ENCODE results near the gene SOX18.
"Not testable (repeated sequence)": the region's sequence is repeated elsewhere in the genome, so short reads cannot be mapped to it uniquely, and the experiment has no call there.

The SOX18 gene

DNA sequence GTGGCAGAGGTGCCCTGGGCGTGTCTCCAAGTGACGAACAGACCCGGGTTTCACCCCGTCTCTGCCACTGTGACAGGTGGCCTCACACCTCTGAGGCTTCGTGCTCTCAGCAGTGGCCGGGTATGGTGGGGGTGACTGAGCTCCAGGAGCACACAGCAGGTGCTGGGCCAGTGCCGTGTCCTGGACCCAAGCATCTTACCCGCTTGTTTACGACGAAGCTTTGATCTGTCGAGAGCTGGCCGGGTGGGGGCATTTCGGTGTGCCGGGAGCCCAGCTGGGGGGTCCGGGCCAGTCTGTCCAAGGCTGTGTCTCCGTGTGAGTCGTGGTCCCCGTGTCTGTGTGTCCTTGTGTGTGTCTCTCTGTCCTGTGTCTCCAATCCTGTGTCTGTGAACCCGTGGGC lies 41.9 kb upstream of the SOX18 start:
- Histone ChIP-seq H3K9me3 (ENCODE audit: low read depth, low read length) (no peaks in the 10 kb centered on the region), H3K27ac (no peak overlapping the region), H3K4me3 (no peak overlapping the region), H3K9ac (ENCODE audit: insufficient read length) (no peak overlapping the region), H3K36me3 (ENCODE audit: insufficient read depth, low read length) (no peaks in the 10 kb centered on the region)
- TF ChIP-seq POLR2AphosphoS5 (IDR thresholded peaks at IDR 0.05; ENCODE audit: borderline replicate concordance, low read depth, low read length) (no peak), FOXP2 (optimal IDR thresholded peaks at IDR 0.05; ENCODE audit: control extremely low read depth, extremely low read length, insufficient read depth) (no peak), EZH2 (IDR thresholded peaks at IDR 0.05) (no peak)
- DNase-seq (ENCODE audit: low read depth, low spot score) = no peak

DNA sequence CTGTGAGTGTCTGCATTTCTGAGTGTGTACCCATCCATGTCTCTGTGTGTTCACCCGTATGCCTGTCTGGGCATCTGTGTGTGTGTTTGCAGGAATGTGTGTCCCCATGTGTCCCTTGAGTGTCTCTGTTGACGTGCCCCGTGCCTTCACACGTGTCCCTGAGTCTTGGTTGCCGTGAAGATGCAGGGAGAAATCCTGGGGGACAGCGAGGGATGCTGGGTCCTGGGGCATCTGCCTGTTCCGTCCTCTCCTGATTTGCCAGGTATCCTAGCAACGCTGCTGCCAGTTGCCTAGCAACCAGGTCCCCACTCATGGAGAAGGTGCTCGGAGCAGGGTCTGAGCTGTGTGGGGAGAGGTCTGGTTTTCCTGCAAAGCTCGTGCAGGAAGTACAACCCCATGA lies 40.7 kb upstream of the SOX18 start:
- no peak for TF ChIP-seq FOXP2 (optimal IDR thresholded peaks at IDR 0.05; ENCODE audit: control extremely low read depth, extremely low read length, insufficient read depth)
- TF ChIP-seq POLR2AphosphoS5 (IDR thresholded peaks at IDR 0.05; ENCODE audit: borderline replicate concordance, low read depth, low read length) = no peak
- TF ChIP-seq EZH2 (IDR thresholded peaks at IDR 0.05) = no peak
- H3K27ac ChIP-seq = no peak overlapping the region

DNA sequence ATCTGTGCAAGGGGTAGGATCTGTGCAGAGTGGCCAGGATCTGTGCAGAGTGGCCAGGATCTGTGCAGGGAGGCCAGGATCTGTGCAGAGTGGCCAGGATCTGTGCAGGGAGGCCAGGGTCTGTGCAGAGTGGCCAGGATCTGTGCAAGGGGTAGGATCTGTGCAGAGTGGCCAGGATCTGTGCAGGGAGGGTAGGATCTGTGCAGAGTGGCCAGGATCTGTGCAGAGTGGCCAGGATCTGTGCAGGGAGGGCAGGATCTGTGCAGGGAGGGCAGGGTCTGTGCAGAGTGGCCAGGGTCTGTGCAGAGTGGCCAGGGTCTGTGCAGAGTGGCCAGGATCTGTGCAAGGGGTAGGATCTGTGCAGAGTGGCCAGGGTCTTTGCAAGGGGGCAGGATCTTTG lies 39.1 kb upstream of the SOX18 start:
- H3K27ac ChIP-seq; DNase-seq (ENCODE audit: low read depth, low spot score); H3K4me3 ChIP-seq; H3K9me3 ChIP-seq (ENCODE audit: low read depth, low read length); H3K36me3 ChIP-seq (ENCODE audit: insufficient read depth, low read length); H3K9ac ChIP-seq (ENCODE audit: insufficient read length): not testable (repeated sequence)

More for the DNA sequence above, 40.7 kb upstream of the SOX18 start:
- Histone ChIP-seq H3K36me3 (ENCODE audit: insufficient read depth, low read length) (no peaks in the 10 kb centered on the region), H3K4me3 (no peak overlapping the region), H3K9ac (ENCODE audit: insufficient read length) (no peak overlapping the region), H3K9me3 (ENCODE audit: low read depth, low read length) (no peaks in the 10 kb centered on the region)
- DNase-seq (ENCODE audit: low read depth, low spot score) = no peak

DNA sequence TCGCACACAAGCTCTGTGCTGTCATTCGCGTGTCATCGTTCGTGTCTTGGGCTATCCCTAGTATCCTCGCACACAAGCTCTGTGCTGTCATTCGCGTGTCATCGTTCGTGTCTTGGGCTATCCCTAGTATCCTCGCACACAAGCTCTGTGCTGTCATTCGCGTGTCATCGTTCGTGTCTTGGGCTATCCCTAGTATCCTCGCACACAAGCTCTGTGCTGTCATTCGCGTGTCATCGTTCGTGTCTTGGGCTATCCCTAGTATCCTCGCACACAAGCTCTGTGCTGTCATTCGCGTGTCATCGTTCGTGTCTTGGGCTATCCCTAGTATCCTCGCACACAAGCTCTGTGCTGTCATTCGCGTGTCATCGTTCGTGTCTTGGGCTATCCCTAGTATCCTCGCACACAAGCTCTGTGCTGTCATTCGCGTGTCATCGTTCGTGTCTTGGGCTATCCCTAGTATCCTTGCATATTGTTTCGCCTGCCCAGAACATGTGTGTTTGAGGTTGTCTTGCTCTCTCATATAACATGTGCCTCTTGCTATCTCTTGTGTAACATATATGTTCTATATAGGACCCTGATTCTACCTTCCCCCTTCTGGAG lies 37.9 kb upstream of the SOX18 start:
- H3K27ac ChIP-seq; DNase-seq (ENCODE audit: low read depth, low spot score); H3K36me3 ChIP-seq (ENCODE audit: insufficient read depth, low read length); H3K9me3 ChIP-seq (ENCODE audit: low read depth, low read length); H3K4me3 ChIP-seq; H3K9ac ChIP-seq (ENCODE audit: insufficient read length): not testable (repeated sequence)

DNA sequence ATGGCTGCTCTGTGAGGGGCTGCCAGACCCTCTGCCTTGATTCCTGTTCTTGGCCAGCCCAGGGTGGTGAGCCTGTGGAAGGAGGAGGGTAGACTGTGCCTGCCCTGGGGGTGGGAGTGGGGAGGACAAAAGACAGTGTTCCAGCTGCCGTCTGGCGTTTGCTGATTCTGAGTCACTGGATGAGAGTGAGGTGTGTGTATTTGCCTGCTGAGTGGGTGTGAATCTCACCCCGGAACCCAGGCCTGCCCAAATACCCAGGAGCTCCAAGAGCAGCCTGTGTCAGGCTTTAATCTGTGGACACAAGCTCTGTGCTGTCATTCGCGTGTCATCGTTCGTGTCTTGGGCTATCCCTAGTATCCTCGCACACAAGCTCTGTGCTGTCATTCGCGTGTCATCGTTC lies 37.4 kb upstream of the SOX18 start:
- Histone ChIP-seq H3K9me3 (ENCODE audit: low read depth, low read length) (no peaks in the 10 kb centered on the region), H3K27ac (no peak overlapping the region), H3K9ac (ENCODE audit: insufficient read length) (no peak overlapping the region), H3K4me3 (no peak overlapping the region), H3K36me3 (ENCODE audit: insufficient read depth, low read length) (no peaks in the 10 kb centered on the region)
- no peak for DNase-seq (ENCODE audit: low read depth, low spot score)
- TF ChIP-seq FOXP2 (optimal IDR thresholded peaks at IDR 0.05; ENCODE audit: control extremely low read depth, extremely low read length, insufficient read depth) (no peak), POLR2AphosphoS5 (IDR thresholded peaks at IDR 0.05; ENCODE audit: borderline replicate concordance, low read depth, low read length) (no peak), EZH2 (IDR thresholded peaks at IDR 0.05) (no peak)

DNA sequence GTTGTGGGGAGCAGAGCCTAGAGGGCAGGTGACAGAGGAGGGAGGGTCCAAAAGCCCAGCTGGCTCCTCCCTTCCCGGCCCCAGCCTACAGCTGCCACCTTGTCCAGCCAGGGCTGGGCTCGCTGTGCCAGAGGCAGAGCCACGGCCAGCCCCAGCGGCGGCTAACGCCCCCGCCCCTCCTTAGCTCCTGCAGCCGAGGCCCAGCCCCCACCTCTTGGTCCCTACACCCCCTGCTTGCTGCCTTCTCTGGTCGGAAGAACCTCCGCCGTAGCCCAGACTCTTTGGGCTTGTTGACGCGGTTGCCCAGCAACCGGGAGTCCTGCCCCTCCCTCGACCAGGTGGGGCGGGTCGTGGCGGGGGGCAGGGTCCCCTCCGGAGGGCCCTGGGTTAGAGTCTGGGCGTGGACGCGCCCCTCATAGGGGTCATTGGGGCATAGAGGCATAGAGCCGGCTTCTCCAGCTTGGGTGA lies 35.3 kb upstream of the SOX18 start:
- TF ChIP-seq POLR2AphosphoS5 (IDR thresholded peaks at IDR 0.05; ENCODE audit: borderline replicate concordance, low read depth, low read length) = no peak
- no peak for TF ChIP-seq FOXP2 (optimal IDR thresholded peaks at IDR 0.05; ENCODE audit: control extremely low read depth, extremely low read length, insufficient read depth)
- no peak for TF ChIP-seq EZH2 (IDR thresholded peaks at IDR 0.05)
- H3K9me3 ChIP-seq (ENCODE audit: low read depth, low read length) = no peaks in the 10 kb centered on the region
- peak overlapping the region; percentile 82; the same call in 1 of the 2 replicates for H3K4me3 ChIP-seq
- no peak overlapping the region for H3K27ac ChIP-seq
- H3K36me3 ChIP-seq (ENCODE audit: insufficient read depth, low read length) = no peaks in the 10 kb centered on the region
- DNase-seq (ENCODE audit: low read depth, low spot score) = no peak
- H3K9ac ChIP-seq (ENCODE audit: insufficient read length) = no peak overlapping the region

DNA sequence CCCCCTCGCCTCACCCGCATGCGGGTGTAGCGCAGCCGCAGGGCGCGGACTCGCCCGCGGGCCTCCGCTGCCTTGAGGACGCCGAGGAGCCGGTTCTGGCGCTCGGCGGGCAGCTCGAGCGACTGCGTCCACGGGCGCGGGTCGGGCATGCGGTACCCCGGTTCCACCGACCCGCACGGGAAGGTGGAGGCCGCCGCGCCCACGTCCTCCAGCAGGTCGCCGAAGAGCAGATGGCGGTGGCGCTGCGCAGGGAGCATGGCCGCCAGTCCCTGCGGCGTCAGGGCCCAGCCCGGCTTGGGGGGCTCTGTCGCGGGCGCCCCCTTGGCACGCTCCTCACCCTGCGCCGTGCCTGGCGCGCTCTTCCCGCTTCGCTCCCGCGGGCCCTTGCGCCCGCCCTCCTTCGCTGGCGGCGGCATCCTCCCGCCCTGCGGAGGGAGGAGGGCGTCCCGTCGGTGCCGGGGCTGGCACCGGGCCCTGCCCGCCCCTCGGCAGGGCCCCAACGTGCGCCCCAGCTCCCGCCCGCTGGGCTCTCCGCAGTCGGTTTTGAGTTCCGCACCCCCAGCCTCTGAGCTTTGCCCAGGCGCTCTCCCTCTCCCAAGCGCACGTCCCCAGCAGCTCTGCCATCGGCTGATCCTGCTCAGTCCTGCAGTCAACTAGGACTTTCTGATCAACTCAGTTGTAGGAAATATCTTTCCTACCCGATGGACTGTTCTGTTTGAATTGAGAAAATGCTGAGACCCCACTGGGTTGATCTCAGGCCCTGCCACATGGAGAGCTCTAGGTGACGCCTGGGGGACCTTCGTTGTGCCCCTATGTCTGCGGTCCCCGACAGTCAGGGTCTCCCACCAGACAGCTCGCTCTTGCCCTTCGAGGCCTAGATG lies 34.6 kb upstream of the SOX18 start, which contains the start of gene LKAAEAR1:
Gene LKAAEAR1, minus strand, starts transcription at position 595 of the 881 bp plus-strand sequence. Its CDS starts 179 bp downstream, at position 416.
- Histone ChIP-seq H3K4me3 (peak within 1 kb of the TSS; percentile 82), H3K27ac (no peak within 1 kb of the TSS), H3K36me3 (ENCODE audit: insufficient read depth, low read length) (no peaks in the 10 kb centered on the region), H3K9me3 (ENCODE audit: low read depth, low read length) (no peaks in the 10 kb centered on the region), H3K9ac (ENCODE audit: insufficient read length) (no peak within 1 kb of the TSS)
- no peak for TF ChIP-seq EZH2 (IDR thresholded peaks at IDR 0.05)
- no peak for TF ChIP-seq POLR2AphosphoS5 (IDR thresholded peaks at IDR 0.05; ENCODE audit: borderline replicate concordance, low read depth, low read length)
- TF ChIP-seq FOXP2 (optimal IDR thresholded peaks at IDR 0.05; ENCODE audit: control extremely low read depth, extremely low read length, insufficient read depth) = no peak
- no peak for DNase-seq (ENCODE audit: low read depth, low spot score)

DNA sequence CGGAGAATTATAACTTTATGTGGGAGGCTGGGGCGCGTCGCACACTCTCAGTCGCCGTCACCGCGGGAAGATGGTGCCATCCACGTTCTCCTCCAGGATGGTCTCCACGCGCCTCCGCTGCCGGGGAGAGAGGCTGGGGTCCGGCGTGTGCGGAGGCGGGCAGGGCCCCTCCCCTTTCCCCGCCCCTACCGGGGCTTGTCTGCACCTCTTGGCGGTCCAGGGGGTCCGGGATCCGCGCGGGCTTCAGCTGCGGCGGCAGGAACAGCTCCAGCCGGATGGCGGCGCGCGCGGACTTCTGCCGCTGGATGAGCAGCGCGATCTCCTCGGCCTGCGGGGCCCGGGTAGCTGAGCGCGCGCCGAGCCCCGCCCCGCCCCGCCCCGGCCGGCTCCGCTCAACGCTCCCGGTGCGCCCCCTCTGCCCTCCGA lies 34.0 kb upstream of the SOX18 start:
- Histone ChIP-seq H3K4me3 (peak overlapping the region; percentile 82), H3K9me3 (ENCODE audit: low read depth, low read length) (no peaks in the 10 kb centered on the region), H3K27ac (no peak overlapping the region), H3K9ac (ENCODE audit: insufficient read length) (no peak overlapping the region), H3K36me3 (ENCODE audit: insufficient read depth, low read length) (no peaks in the 10 kb centered on the region)
- no peak for DNase-seq (ENCODE audit: low read depth, low spot score)
- no peak for TF ChIP-seq FOXP2 (optimal IDR thresholded peaks at IDR 0.05; ENCODE audit: control extremely low read depth, extremely low read length, insufficient read depth)
- TF ChIP-seq POLR2AphosphoS5 (IDR thresholded peaks at IDR 0.05; ENCODE audit: borderline replicate concordance, low read depth, low read length) = no peak
- TF ChIP-seq EZH2 (IDR thresholded peaks at IDR 0.05) = no peak
